ENCODE data around the gene SLC2A4RG. TPM values are rescaled to one million over a fixed set of nuclear protein-coding genes. Genes with fewer than 3 reads are reported as not detected.

The SLC2A4RG gene
- total and polyA plus RNA-seq, 2 of the 4 experiments (the other 2 are of a cell fraction) = 5.0 to 50.3 TPM

GRCh38 chr20:63749597-63750508 is 10.3 kb downstream of the SLC2A4RG start (continued):
- TF ChIP-seq MAFK (IDR thresholded peaks at IDR 0.05; ENCODE audit: low read depth, low read length) = no peak

DNA sequence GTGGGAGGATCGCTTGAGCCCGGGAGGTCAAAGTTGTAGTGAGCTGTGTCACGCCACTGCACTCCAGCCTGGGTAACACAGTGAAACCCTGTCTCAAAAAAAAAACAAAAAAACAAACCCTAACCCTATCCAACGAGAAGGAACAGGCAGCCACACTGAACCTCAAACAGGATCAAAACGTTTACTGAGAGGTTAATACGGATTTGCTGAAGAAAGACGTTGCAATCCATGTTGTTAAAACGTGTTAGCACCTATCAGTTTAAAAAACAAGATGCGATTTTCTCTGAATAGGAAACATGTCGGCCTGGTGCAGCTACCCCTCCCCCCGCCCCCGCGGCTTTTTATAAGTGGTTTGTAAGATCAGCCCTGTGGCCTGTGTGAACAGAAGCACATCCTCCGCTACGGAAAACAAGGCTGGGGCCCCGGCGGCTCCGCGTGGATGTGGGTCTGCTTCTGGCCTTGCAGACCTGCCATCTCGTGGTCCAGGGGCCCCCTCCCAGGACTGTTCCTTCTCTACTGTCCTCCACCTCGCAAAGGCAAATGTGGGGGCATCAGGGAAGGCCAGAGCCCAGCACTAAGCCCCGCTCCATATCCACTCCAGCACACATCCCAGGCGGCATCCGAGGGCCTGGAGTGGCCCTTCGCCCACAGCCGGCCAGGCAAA is 11.4 kb downstream of the SLC2A4RG start:
- dilution Hi-C loops (cut with HindIII; ENCODE audit: low sequenced_read_pairs, unreplicated experiment) = no loop called here
- CTCF ChIA-PET = no interaction called here
- BruUV-seq (replicated peaks) = no TSS peak
- TF ChIP-seq RCOR1 (IDR thresholded peaks at IDR 0.05; ENCODE audit: insufficient replicate concordance, low read length) = no peak
- TF ChIP-seq MAFK (IDR thresholded peaks at IDR 0.05; ENCODE audit: low read depth, low read length) = no peak
- TF ChIP-seq RAD21 (IDR thresholded peaks at IDR 0.05; ENCODE audit: low read length) = no peak
- no peak for TF ChIP-seq MXI1 (IDR thresholded peaks at IDR 0.05; ENCODE audit: borderline replicate concordance, low read depth, low read length)
- TF ChIP-seq CEBPB (IDR thresholded peaks at IDR 0.05; ENCODE audit: low read depth, low read length) = no peak
- TF ChIP-seq NFE2L2 (IDR thresholded peaks at IDR 0.05; ENCODE audit: low read depth, low read length) = no peak
- no peak for TF ChIP-seq USF2 (IDR thresholded peaks at IDR 0.05; ENCODE audit: low read depth, low read length)
- TF ChIP-seq, protein P1, sequence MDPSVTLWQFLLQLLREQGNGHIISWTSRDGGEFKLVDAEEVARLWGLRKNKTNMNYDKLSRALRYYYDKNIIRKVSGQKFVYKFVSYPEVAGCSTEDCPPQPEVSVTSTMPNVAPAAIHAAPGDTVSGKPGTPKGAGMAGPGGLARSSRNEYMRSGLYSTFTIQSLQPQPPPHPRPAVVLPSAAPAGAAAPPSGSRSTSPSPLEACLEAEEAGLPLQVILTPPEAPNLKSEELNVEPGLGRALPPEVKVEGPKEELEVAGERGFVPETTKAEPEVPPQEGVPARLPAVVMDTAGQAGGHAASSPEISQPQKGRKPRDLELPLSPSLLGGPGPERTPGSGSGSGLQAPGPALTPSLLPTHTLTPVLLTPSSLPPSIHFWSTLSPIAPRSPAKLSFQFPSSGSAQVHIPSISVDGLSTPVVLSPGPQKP (IDR thresholded peaks at IDR 0.05; ENCODE audit: borderline replicate concordance, low read depth, low read length) = no peak
- TF ChIP-seq CHD1 (IDR thresholded peaks at IDR 0.05; ENCODE audit: low read depth, low read length) = no peak
- TF ChIP-seq RFX5 (IDR thresholded peaks at IDR 0.05; ENCODE audit: low read depth, low read length) = no peak
- TF ChIP-seq FOS (IDR thresholded peaks at IDR 0.05; ENCODE audit: low read depth, low read length) = no peak
- TF ChIP-seq SMC3 (IDR thresholded peaks at IDR 0.05; ENCODE audit: low read depth, low read length) = no peak
- TF ChIP-seq MAZ (IDR thresholded peaks at IDR 0.05; ENCODE audit: borderline replicate concordance, low read depth, low read length) = no peak
- TF ChIP-seq POLR2A (IDR thresholded peaks at IDR 0.05; ENCODE audit: low read depth, low read length) = no peak

More for the DNA sequence above, 11.4 kb downstream of the SLC2A4RG start:
- Histone ChIP-seq H3K56ac (ENCODE audit: extremely low read depth, insufficient read depth, low read length) (no peak overlapping the region), H2BK120ac (ENCODE audit: low read depth, low read length) (no peak overlapping the region), H2BK15ac (ENCODE audit: low read depth, low read length) (no peak overlapping the region), H2AK9ac (replicated peaks; ENCODE audit: low read depth, low read length, poor library complexity) (peak overlapping the region; percentile 42), H3K9me3 (ENCODE audit: control insufficient read depth, insufficient read depth, low read length) (no peaks in the 10 kb centered on the region), H3K79me1 (ENCODE audit: low read depth in 1 of 2, low read length in 2 of 2) (0 out of 4 replicates have a peak, but pooled peaks cover 0 to 2% of the 10 kb centered on the region in 2 experiments), H3K4me1 (ENCODE audit: control insufficient read depth, insufficient read depth, low read length) (no peaks in the 10 kb centered on the region), H4K91ac (ENCODE audit: insufficient read depth, low read depth, low read length) (no peak overlapping the region), H2BK20ac (ENCODE audit: low read depth, low read length) (no peak overlapping the region), H2AFZ (replicated peaks; ENCODE audit: low read length, poor library complexity) (no peak overlapping the region), H4K5ac (ENCODE audit: low read depth, low read length) (no peak overlapping the region), H3K36me3 (ENCODE audit: control insufficient read depth, insufficient read depth, low read length) (peaks cover 5% of the 10 kb centered on the region; the same call in 1 of the 2 replicates), H2AK5ac (ENCODE audit: low read depth, low read length) (no peak overlapping the region), H3K4me2 (ENCODE audit: low read depth, low read length) (no peak overlapping the region), H4K8ac (ENCODE audit: low read depth in 2 of 2, low read length in 2 of 2) (no peak overlapping the region), H3K18ac (ENCODE audit: low read depth, low read length) (no peak overlapping the region), H3K4ac (ENCODE audit: low read depth, low read length) (no peak overlapping the region), H4K20me1 (ENCODE audit: insufficient read depth, low read length) (no peaks in the 10 kb centered on the region; the same call in 1 of the 2 replicates), H3K9me1 (ENCODE audit: insufficient read depth, low read length) (no peaks in the 10 kb centered on the region), H3K23ac (ENCODE audit: low read depth, low read length) (no peak overlapping the region), H3K27ac (ENCODE audit: insufficient read depth, low read length) (no peak overlapping the region), H3K9ac (ENCODE audit: low read depth, low read length) (no peak overlapping the region), H3K27me3 (ENCODE audit: control insufficient read depth, insufficient read depth, low read length) (no peaks in the 10 kb centered on the region), H2BK5ac (ENCODE audit: low read depth, low read length, poor library complexity, severe bottlenecking) (no peak overlapping the region), H3K14ac (replicated peaks; ENCODE audit: low read depth, low read length) (no peak overlapping the region), H3K4me3 (ENCODE audit: insufficient read depth, low read depth, low read length) (no peak overlapping the region)
- POLR2A ChIA-PET (ENCODE audit: unreplicated experiment) = no interaction called here
- intact Hi-C loops (cut with micrococcal nuclease) = no loop called here
- WGBS, 2 experiments (ENCODE audit: extremely low coverage in 2 of 2, insufficient read length in 1 of 2) = 86% methylated on average over 7 of the region's 26 CpGs; no CpG with 5 or more reads in 1 of the 2 experiments
- no peak for DNase-seq
- in situ Hi-C loops (cut with MboI; ENCODE audit: low sequenced_read_pairs) = no loop called here
- ATAC-seq (ENCODE audit: low read depth) = no peak

Measured in IMR-90 (cell line).